ENCODE measurements around the gene M1AP.
"Not testable (repeated sequence)": the region's sequence is repeated elsewhere in the genome, so short reads cannot be mapped to it uniquely, and the experiment has no call there.

M1AP gene

GRCh38 chr2:74653589-74653984, 5.5 kb upstream of the M1AP start:
- no peak for DNase-seq (ENCODE audit: low read depth)

- no peak for DNase-seq (ENCODE audit: low read depth)
Measured at GRCh38 chr2:74646834-74647482, 1.2 kb downstream of the M1AP start.

- DNase-seq (ENCODE audit: low read depth), result no peak
Measured at GRCh38 chr2:74646201-74646600, 1.9 kb downstream of the M1AP start.

- DNase-seq (ENCODE audit: low read depth), result no peak
Measured at GRCh38 chr2:74645344-74645743, 2.8 kb downstream of the M1AP start.

GRCh38 chr2:74639550-74639949, 8.6 kb downstream of the M1AP start:
- DNase-seq (ENCODE audit: low read depth), result no peak

GRCh38 chr2:74632939-74633312, 15.2 kb downstream of the M1AP start:
- no peak for DNase-seq (ENCODE audit: low read depth)

- no peak for DNase-seq (ENCODE audit: low read depth)
Measured at GRCh38 chr2:74632209-74632938, 15.8 kb downstream of the M1AP start.

- DNase-seq (ENCODE audit: low read depth), result not testable (repeated sequence)
Measured at GRCh38 chr2:74630454-74630853, 17.7 kb downstream of the M1AP start.

- DNase-seq (ENCODE audit: low read depth), result no peak
Measured at GRCh38 chr2:74628538-74629105, 19.5 kb downstream of the M1AP start.

- DNase-seq (ENCODE audit: low read depth), result no peak
Measured at GRCh38 chr2:74625658-74626425, 22.3 kb downstream of the M1AP start.

- no peak for DNase-seq (ENCODE audit: low read depth)
Measured at GRCh38 chr2:74620671-74621070, 27.5 kb downstream of the M1AP start.

GRCh38 chr2:74619651-74620297, 28.4 kb downstream of the M1AP start:
- DNase-seq (ENCODE audit: low read depth), result no peak

GRCh38 chr2:74618410-74619083, 29.6 kb downstream of the M1AP start:
- no peak for DNase-seq (ENCODE audit: low read depth)

GRCh38 chr2:74617122-74617521, 31.0 kb downstream of the M1AP start:
- DNase-seq (ENCODE audit: low read depth), result no peak

GRCh38 chr2:74606927-74607326, 41.2 kb downstream of the M1AP start:
- no peak for DNase-seq (ENCODE audit: low read depth)

- DNase-seq (ENCODE audit: low read depth), result no peak
Measured at GRCh38 chr2:74603282-74604000, 44.7 kb downstream of the M1AP start.

GRCh38 chr2:74602586-74603281, 45.4 kb downstream of the M1AP start:
- no peak for DNase-seq (ENCODE audit: low read depth)

- no peak for DNase-seq (ENCODE audit: low read depth)
Measured at GRCh38 chr2:74599676-74600075, 48.5 kb downstream of the M1AP start.

- no peak for DNase-seq (ENCODE audit: low read depth)
Measured at GRCh38 chr2:74597410-74597809, 50.7 kb downstream of the M1AP start.

- no peak for DNase-seq (ENCODE audit: low read depth)
Measured at GRCh38 chr2:74596584-74596983, 51.5 kb downstream of the M1AP start.
